ENCODE measurements around the gene DHRS9. TPM values are rescaled to one million over a fixed set of nuclear protein-coding genes. Genes with fewer than 3 reads are reported as not detected.

Gene DHRS9
- total RNA-seq, 1 experiment from 2014 or later, result 0.21 TPM

DNA sequence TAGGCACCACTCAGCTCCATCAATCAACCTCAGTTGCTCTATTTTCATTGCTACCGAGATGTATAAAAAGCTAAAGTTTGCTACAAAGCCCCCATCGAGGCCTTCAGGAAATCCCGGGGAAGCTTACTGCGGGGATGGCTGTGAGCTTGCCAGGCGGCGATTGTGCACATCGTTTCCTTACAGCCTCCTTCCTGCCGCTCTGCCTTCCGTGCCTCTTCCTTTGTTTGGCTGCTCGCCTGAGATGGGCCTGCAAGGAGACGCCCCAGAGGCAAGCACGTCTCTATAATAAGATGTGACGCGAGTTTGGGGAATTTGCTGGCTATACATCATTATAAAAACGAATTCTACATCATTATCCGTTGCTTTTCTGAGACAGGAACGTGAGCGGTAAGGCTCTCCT, 41.6 kb downstream of the DHRS9 start:
- CTCF ChIA-PET, result no interaction called here
- Histone ChIP-seq H3K27me3 (ENCODE audit: control insufficient read depth, insufficient read depth, low read length) (0 out of 2 replicates have a peak, but pooled peaks cover 2% of the 10 kb centered on the region), H3K27ac (ENCODE audit: low read length) (no peak overlapping the region), H3K4me1 (ENCODE audit: control insufficient read depth, insufficient read depth, low read length) (no peaks in the 10 kb centered on the region; the same call in 1 of the 2 replicates), H3K4me3 (ENCODE audit: low read depth in 2 of 2, low read length in 2 of 2) (no peak overlapping the region), H3K9me3 (ENCODE audit: control insufficient read depth, insufficient read depth, low read depth, low read length) (no peaks in the 10 kb centered on the region), H3K36me3 (ENCODE audit: control insufficient read depth, insufficient read depth, low read length) (no peaks in the 10 kb centered on the region)
- POLR2A ChIA-PET, result no interaction called here
- in situ Hi-C loops (cut with HindIII; ENCODE audit: low pct_unique_long_range_greater_than_20kb, low sequenced_read_pairs) (no loop called here), intact Hi-C loops (cut with micrococcal nuclease; ENCODE audit: unreplicated experiment) (loop anchor here (5.0 to 10.0 kb wide), 3 partner anchors 111 to 286 kb away; no protein-coding TSS in a partner anchor)
- TF ChIP-seq TCF7L2 (IDR thresholded peaks at IDR 0.05; ENCODE audit: low read depth, low read length), result no peak
- TF ChIP-seq, protein P1, sequence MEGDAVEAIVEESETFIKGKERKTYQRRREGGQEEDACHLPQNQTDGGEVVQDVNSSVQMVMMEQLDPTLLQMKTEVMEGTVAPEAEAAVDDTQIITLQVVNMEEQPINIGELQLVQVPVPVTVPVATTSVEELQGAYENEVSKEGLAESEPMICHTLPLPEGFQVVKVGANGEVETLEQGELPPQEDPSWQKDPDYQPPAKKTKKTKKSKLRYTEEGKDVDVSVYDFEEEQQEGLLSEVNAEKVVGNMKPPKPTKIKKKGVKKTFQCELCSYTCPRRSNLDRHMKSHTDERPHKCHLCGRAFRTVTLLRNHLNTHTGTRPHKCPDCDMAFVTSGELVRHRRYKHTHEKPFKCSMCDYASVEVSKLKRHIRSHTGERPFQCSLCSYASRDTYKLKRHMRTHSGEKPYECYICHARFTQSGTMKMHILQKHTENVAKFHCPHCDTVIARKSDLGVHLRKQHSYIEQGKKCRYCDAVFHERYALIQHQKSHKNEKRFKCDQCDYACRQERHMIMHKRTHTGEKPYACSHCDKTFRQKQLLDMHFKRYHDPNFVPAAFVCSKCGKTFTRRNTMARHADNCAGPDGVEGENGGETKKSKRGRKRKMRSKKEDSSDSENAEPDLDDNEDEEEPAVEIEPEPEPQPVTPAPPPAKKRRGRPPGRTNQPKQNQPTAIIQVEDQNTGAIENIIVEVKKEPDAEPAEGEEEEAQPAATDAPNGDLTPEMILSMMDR (IDR thresholded peaks at IDR 0.05), result no peak
- TF ChIP-seq, protein P2, sequence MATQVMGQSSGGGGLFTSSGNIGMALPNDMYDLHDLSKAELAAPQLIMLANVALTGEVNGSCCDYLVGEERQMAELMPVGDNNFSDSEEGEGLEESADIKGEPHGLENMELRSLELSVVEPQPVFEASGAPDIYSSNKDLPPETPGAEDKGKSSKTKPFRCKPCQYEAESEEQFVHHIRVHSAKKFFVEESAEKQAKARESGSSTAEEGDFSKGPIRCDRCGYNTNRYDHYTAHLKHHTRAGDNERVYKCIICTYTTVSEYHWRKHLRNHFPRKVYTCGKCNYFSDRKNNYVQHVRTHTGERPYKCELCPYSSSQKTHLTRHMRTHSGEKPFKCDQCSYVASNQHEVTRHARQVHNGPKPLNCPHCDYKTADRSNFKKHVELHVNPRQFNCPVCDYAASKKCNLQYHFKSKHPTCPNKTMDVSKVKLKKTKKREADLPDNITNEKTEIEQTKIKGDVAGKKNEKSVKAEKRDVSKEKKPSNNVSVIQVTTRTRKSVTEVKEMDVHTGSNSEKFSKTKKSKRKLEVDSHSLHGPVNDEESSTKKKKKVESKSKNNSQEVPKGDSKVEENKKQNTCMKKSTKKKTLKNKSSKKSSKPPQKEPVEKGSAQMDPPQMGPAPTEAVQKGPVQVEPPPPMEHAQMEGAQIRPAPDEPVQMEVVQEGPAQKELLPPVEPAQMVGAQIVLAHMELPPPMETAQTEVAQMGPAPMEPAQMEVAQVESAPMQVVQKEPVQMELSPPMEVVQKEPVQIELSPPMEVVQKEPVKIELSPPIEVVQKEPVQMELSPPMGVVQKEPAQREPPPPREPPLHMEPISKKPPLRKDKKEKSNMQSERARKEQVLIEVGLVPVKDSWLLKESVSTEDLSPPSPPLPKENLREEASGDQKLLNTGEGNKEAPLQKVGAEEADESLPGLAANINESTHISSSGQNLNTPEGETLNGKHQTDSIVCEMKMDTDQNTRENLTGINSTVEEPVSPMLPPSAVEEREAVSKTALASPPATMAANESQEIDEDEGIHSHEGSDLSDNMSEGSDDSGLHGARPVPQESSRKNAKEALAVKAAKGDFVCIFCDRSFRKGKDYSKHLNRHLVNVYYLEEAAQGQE (IDR thresholded peaks at IDR 0.05; ENCODE audit: insufficient read depth in 1 of 2, low read depth in 2 of 2, low read length in 1 of 2), result no peak
- no peak for TF ChIP-seq POLR2AphosphoS5 (IDR thresholded peaks at IDR 0.05; ENCODE audit: low read depth, low read length)
- no peak for TF ChIP-seq SIN3A (IDR thresholded peaks at IDR 0.05; ENCODE audit: borderline replicate concordance, insufficient read depth, low read depth, low read length)
- ATAC-seq (no peak), DNase-seq (ENCODE audit: low read depth, low spot score) (no peak)
- no TSS peak for BruUV-seq (replicated peaks)

DNA sequence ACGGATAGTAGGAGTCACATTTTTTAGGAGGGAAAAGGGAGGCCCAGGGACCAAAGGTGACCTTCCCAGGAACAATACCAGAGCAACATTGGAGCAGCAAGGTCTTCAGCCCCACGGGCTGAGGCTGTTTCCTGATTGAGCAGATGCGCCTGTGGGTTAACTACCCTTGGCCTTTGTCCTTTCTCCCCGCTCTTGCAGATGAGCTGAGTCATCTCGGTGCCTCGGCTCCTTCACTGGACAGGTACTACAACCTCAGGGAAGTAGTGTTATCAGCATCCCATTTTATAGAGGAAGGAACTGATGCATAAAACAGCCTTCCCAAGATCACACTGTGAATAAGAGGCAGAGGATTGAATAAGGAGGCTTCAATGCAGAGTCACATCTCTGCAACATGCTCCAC, 43.5 kb downstream of the DHRS9 start:
- H3K27ac ChIP-seq (ENCODE audit: low read length), result no peak overlapping the region
- BruUV-seq (replicated peaks), result no TSS peak
- in situ Hi-C loops (cut with HindIII; ENCODE audit: low pct_unique_long_range_greater_than_20kb, low sequenced_read_pairs), result no loop called here
- ChIA-PET CTCF (no interaction called here), POLR2A (no interaction called here)
- no peaks in the 10 kb centered on the region; the same call in 1 of the 2 replicates for H3K4me1 ChIP-seq (ENCODE audit: control insufficient read depth, insufficient read depth, low read length)
- H3K36me3 ChIP-seq (ENCODE audit: control insufficient read depth, insufficient read depth, low read length), result no peaks in the 10 kb centered on the region
- ATAC-seq (no peak), DNase-seq (ENCODE audit: low read depth, low spot score) (no peak)
- TF ChIP-seq TCF7L2 (IDR thresholded peaks at IDR 0.05; ENCODE audit: low read depth, low read length) (no peak), SIN3A (IDR thresholded peaks at IDR 0.05; ENCODE audit: borderline replicate concordance, insufficient read depth, low read depth, low read length) (no peak), POLR2AphosphoS5 (IDR thresholded peaks at IDR 0.05; ENCODE audit: low read depth, low read length) (no peak)
- TF ChIP-seq, protein P2 (IDR thresholded peaks at IDR 0.05; ENCODE audit: insufficient read depth in 1 of 2, low read depth in 2 of 2, low read length in 1 of 2), result no peak
- H3K4me3 ChIP-seq (ENCODE audit: low read depth in 2 of 2, low read length in 2 of 2), result no peak overlapping the region
- H3K9me3 ChIP-seq (ENCODE audit: control insufficient read depth, insufficient read depth, low read depth, low read length), result no peaks in the 10 kb centered on the region
- intact Hi-C loops (cut with micrococcal nuclease; ENCODE audit: unreplicated experiment), result loop anchor here (5.0 to 10.0 kb wide), 3 partner anchors 109 to 284 kb away; no protein-coding TSS in a partner anchor
- H3K27me3 ChIP-seq (ENCODE audit: control insufficient read depth, insufficient read depth, low read length), result no peaks in the 10 kb centered on the region
